Heart right ventricle (tissue), 16 donors: Measurements from ENCODE around the gene ITPRID2. TPM values are rescaled to one million over a fixed set of nuclear protein-coding genes. Genes with fewer than 3 reads are reported as not detected.

Source experiments
- ATAC-seq, 8 donors: fragments of 200-7000 bp; cut with Tn5 transposase; one replicate each; pipeline ENCODE4 v1.9.1; 2020; ENCODE audit warnings: mild to moderate bottlenecking in 8 of 8, moderate library complexity in 8 of 8, moderate number of reproducible peaks in 1 of 8
- DNase-seq, 2 donors: peaks; one replicate each; pipeline ENCODE4 v3.0.0-alpha.2; 2020
- H3K27ac ChIP-seq, 10 donors: fragments of 200-600 bp; sonication (generic) in 2 of 10; one replicate each; pipeline versions ENCODE4 v1.5.0 to v1.8.0; 2020 to 2022; ENCODE audit warnings: mild to moderate bottlenecking in 3 of 10
- H3K27me3 ChIP-seq, 7 donors: fragments of 200-600 bp; one replicate each; pipeline ENCODE4 v1.8.0; 2021 to 2022; ENCODE audit warnings: mild to moderate bottlenecking in 2 of 7
- H3K36me3 ChIP-seq, 9 donors: fragments of 200-600 bp; sonication (generic) in 1 of 9; one replicate each; pipeline versions ENCODE4 v1.5.0 to v1.8.0; 2020 to 2022; ENCODE audit warnings: mild to moderate bottlenecking in 2 of 9
- H3K4me1 ChIP-seq, 9 donors: fragments of 200-600 bp; sonication (generic) in 1 of 9; one replicate each; pipeline versions ENCODE4 v1.5.0 to v1.8.0; 2020 to 2022; ENCODE audit warnings: mild to moderate bottlenecking in 4 of 9
- H3K4me3 ChIP-seq, 10 donors: fragments of 200-600 bp; sonication (generic) in 2 of 10; one replicate each; pipeline versions ENCODE4 v1.5.0 to v1.8.0; 2020 to 2022; ENCODE audit warnings: mild to moderate bottlenecking in 7 of 10, moderate library complexity in 2 of 10
- H3K9me3 ChIP-seq, 11 donors: fragments of 200-600 bp in 10 of 11; sonication (generic) in 2 of 11; one replicate each; pipeline versions ENCODE4 v1.5.0 to v1.8.0; 2013 to 2022; ENCODE audit warnings: mild to moderate bottlenecking in 2 of 11, control low read depth in 1 of 11, moderate library complexity in 1 of 11
- WGBS, 2 donors: extraction: QIAGEN DNeasy Blood & Tissue Kit; methylation state at CpG; one replicate each; pipeline ENCODE4 v1.1.7; 2013; ENCODE audit warnings: inconsistent platforms in 1 of 2; 5-methylcytosine and 5-hydroxymethylcytosine counted together
- intact Hi-C, 10 donors: fragments of 100-400 bp; cut with DNase I; formaldehyde crosslinking; loops; one replicate each; pipeline versions ENCODE4 v1.11.1 to v1.14.2; 2022
- polyA plus RNA-seq, 2 donors: library from polyadenylated mRNA; stranded (reverse); fragments of 200-250 nt; gene quantifications; one replicate each; pipeline ENCODE4 v1.2.3, GENCODE V29; 2013
- total RNA-seq, 10 donors: library from RNA; stranded (reverse); fragmentation: NEBNext Ultra II Directional in 3 of 10; extraction: Animal tissue kit (Norgen Biotek cat#: 25700) in 3 of 10; gene quantifications; one replicate each; pipeline versions ENCODE4 v1.2.1 to v1.2.4, GENCODE V29; 2021 to 2023
- TF ChIP-seq, protein P1 (sequence below), 9 donors: fragments of 200-600 bp; sonication (generic) in 2 of 9; IDR thresholded peaks; one replicate each; pipeline versions ENCODE4 v1.5.0 to v1.8.0; 2021 to 2022; ENCODE audit warnings: antibody characterized with exemption in 9 of 9, mild to moderate bottlenecking in 5 of 9, moderate library complexity in 1 of 9
- donor health status: Arrhythmogenic right ventricular cardiomyopathy.
- donor health status: ischemic (EF 13 %, LVEDD 7.1; RV severe dilation, severe dysfunction).
- donor health status: healthy with polysubstance abuse.
- donor health status: DM: no; HTN: yes; CAD: no.
- donor health status: DM: no; HTN: no; CAD: no.
- donor health status: ischemic (EF 25% LVEDD 6.9; RV normal size, moderate dysfunction).
- donor health status: ischemic (EF 25% LVEDD 5.7; RV mildly dilated, moderate dysfunction).
- donor health status: healthy.
- donor health status: DM: yes; HTN: yes; CAD: no.
- donor health status: Ischemic cardiomyopathy.
- donor health status: ischemic (EF 35%, LVEDD 5.7; RV mildly dilated, moderate dysfunction).
- donor health status: nonischemic (EF 11% LVEDD 7.7; RV severe dilation, severe dysfunction).
- donor health status: DM: yes; HTN: yes; CAD: no.
- donor health status: PGD.
- donor health status: ischemic (EF 29% LVEDD 5.4; RV normal size, mild dysfunction).
- donor health status: nonischemic (EF 23%, LVEDD 6.1; RV moderate dilation, normal function).

The ITPRID2 gene
- total and polyA plus RNA-seq, 12 donors = 30.6 to 119 (median 67.9) TPM

- TF ChIP-seq, protein P1, sequence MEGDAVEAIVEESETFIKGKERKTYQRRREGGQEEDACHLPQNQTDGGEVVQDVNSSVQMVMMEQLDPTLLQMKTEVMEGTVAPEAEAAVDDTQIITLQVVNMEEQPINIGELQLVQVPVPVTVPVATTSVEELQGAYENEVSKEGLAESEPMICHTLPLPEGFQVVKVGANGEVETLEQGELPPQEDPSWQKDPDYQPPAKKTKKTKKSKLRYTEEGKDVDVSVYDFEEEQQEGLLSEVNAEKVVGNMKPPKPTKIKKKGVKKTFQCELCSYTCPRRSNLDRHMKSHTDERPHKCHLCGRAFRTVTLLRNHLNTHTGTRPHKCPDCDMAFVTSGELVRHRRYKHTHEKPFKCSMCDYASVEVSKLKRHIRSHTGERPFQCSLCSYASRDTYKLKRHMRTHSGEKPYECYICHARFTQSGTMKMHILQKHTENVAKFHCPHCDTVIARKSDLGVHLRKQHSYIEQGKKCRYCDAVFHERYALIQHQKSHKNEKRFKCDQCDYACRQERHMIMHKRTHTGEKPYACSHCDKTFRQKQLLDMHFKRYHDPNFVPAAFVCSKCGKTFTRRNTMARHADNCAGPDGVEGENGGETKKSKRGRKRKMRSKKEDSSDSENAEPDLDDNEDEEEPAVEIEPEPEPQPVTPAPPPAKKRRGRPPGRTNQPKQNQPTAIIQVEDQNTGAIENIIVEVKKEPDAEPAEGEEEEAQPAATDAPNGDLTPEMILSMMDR (IDR thresholded peaks at IDR 0.05) = no peak
- 79 to 93% methylated on average over 1 of the region's 1 CpG for WGBS, 2 donors
- Histone ChIP-seq H3K4me1 (no peaks in the 10 kb centered on the region), H3K27me3 (no peaks in the 10 kb centered on the region), H3K36me3 (no peaks in the 10 kb centered on the region), H3K9me3 (no peaks in the 10 kb centered on the region), H3K4me3 (no peak overlapping the region), H3K27ac (no peak overlapping the region)
- intact Hi-C loops = no loop called here
- no peak for ATAC-seq
- DNase-seq = no peak
These were observed 55.1 kb downstream of the ITPRID2 start for GRCh38 chr2:181946444-181947127.

DNA sequence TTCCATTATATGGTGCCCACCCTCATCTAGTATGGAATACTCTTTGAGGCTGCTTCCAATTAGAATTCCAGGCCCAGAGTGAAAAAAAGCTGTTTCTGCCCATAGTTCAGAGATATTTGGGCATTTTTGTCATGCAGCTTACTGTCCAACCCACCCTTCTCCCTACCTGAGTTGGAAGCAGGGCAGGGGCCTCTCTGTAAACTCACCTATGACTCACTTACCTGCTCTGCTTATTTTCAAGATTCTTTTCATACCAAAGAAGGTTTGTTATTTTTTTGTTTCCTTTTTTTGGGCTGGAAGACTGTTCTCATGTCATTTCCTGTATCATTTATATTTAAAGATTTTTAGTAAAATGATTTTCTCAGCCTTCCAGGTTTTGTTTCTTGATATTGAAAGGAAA, 55.7 kb downstream of the ITPRID2 start:
- no peak for DNase-seq
- ATAC-seq = no peak
- no peaks in the 10 kb centered on the region for H3K36me3 ChIP-seq
- no peak overlapping the region for H3K27ac ChIP-seq
- H3K4me1 ChIP-seq = no peaks in the 10 kb centered on the region
- intact Hi-C loops = no loop called here
- H3K9me3 ChIP-seq = no peaks in the 10 kb centered on the region
- no peaks in the 10 kb centered on the region for H3K27me3 ChIP-seq
- TF ChIP-seq, protein P1 (IDR thresholded peaks at IDR 0.05) = no peak
- H3K4me3 ChIP-seq = no peak overlapping the region

DNA sequence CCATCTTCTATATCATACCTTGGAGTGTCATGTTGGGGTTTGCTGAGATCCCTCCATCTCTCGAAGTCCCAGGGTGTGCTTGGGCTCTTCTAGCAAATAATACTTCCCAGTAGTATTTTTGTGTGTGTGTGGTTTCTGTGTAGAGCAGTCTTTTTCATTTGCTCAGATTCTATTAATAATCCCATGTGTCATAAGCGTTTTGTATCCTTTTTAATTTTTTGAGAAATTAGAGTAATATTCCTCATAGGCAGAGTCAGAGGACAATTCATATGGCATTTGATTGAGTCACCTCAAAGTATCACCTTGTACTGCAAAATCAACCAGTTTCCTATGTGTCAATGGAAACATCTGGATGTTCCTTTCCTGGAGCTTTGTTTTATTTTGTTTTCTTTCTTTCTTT, 56.7 kb downstream of the ITPRID2 start:
- H3K4me3 ChIP-seq = no peak overlapping the region
- no peaks in the 10 kb centered on the region for H3K27me3 ChIP-seq
- ATAC-seq (no peak), DNase-seq (no peak)
- no peak overlapping the region for H3K27ac ChIP-seq
- H3K9me3 ChIP-seq = no peaks in the 10 kb centered on the region
- 88 to 99% methylated on average over 2 of the region's 2 CpGs for WGBS, 2 donors
- H3K36me3 ChIP-seq = no peaks in the 10 kb centered on the region
- peaks cover 0 to under 1% (median 0%) of the 10 kb centered on the region in 9 donors for H3K4me1 ChIP-seq
- TF ChIP-seq, protein P1 (IDR thresholded peaks at IDR 0.05) = no peak
- intact Hi-C loops = no loop called here

GRCh38 chr2:181949047-181949446, 57.5 kb downstream of the ITPRID2 start:
- TF ChIP-seq, protein P1 (IDR thresholded peaks at IDR 0.05) = no peak
- H3K4me3 ChIP-seq = no peak overlapping the region
- no peaks in the 10 kb centered on the region for H3K36me3 ChIP-seq

More at GRCh38 chr2:181949047-181949446, 57.5 kb downstream of the ITPRID2 start:
- Histone ChIP-seq H3K4me1 (peaks cover 0 to 9% (median 0%) of the 10 kb centered on the region in 9 donors), H3K27me3 (no peaks in the 10 kb centered on the region), H3K27ac (no peak overlapping the region), H3K9me3 (no peaks in the 10 kb centered on the region)
- intact Hi-C loops = no loop called here
- ATAC-seq (no peak), DNase-seq (no peak)
